GM23338 (cell line): ENCODE results near the gene NUP205. TPM values are rescaled to one million over a fixed set of nuclear protein-coding genes. Genes with fewer than 3 reads are reported as not detected.

Experiments used
- ATAC-seq: fragments of 200-7000 bp; cut with Tn5 transposase; 3 replicates; pipeline ENCODE4 v1.9.1; 2020
- DNase-seq: peaks from one replicate; pipeline ENCODE4 v3.0.0-alpha.2; 2015; ENCODE audit warnings: low spot score
- H2AFZ ChIP-seq: fragments of 200-600 bp; sonication (generic); 2 replicates; pipeline ENCODE4 v1.8.0; 2016; ENCODE audit warnings: antibody characterized with exemption, mild to moderate bottlenecking, moderate library complexity
- H3F3A ChIP-seq: fragments of 200-600 bp; sonication (generic); replicated peaks from 2 replicates; pipeline ENCODE4 v1.8.0; 2017; ENCODE audit warnings: antibody characterized with exemption, mixed run types, low read depth
- H3K27ac ChIP-seq: fragments of 200-600 bp; sonication (generic); 2 replicates; pipeline ENCODE4 v1.6.1; 2016; ENCODE audit warnings: low read depth
- H3K27me3 ChIP-seq: fragments of 200-600 bp; sonication (generic); 2 replicates; pipeline ENCODE4 v1.8.0; 2016; ENCODE audit warnings: mild to moderate bottlenecking, mixed run types, moderate library complexity; ENCODE audit not compliant: insufficient read depth
- H3K36me3 ChIP-seq: fragments of 200-600 bp; sonication (generic); 2 replicates; pipeline ENCODE4 v1.8.0; 2016; ENCODE audit warnings: mild to moderate bottlenecking; ENCODE audit not compliant: insufficient read depth
- H3K4me1 ChIP-seq: fragments of 200-600 bp; sonication (generic); 2 replicates; pipeline ENCODE4 v1.8.0; 2016; ENCODE audit warnings: mild to moderate bottlenecking, moderate library complexity; ENCODE audit not compliant: insufficient read depth
- H3K4me2 ChIP-seq: fragments of 200-600 bp; sonication (generic); 2 replicates; pipeline ENCODE4 v1.7.1; 2017; ENCODE audit warnings: mixed run types
- H3K4me3 ChIP-seq: fragments of 200-600 bp; sonication (generic); 2 replicates; pipeline ENCODE4 v1.6.1; 2016; ENCODE audit warnings: mixed run types
- H3K79me2 ChIP-seq: fragments of 200-600 bp; sonication (generic); replicated peaks from 2 replicates; pipeline ENCODE4 v1.8.0; 2017; ENCODE audit warnings: mild to moderate bottlenecking; ENCODE audit not compliant: insufficient read depth
- H3K9me2 ChIP-seq: fragments of 200-600 bp; sonication (generic); 2 replicates; pipeline ENCODE4 v1.8.0; 2017; ENCODE audit not compliant: insufficient read depth
- H4K20me1 ChIP-seq: fragments of 200-600 bp; sonication (generic); replicated peaks from 2 replicates; pipeline ENCODE4 v1.8.0; 2017; ENCODE audit warnings: mild to moderate bottlenecking; ENCODE audit not compliant: insufficient read depth
- H3K27ac Mint-ChIP-seq: 2 replicates; pipeline ENCODE4 v1.8.0; 2020; ENCODE audit warnings: inconsistent platforms, mild to moderate bottlenecking, moderate library complexity, mixed read lengths
- H3K27me3 Mint-ChIP-seq: 3 replicates; pipeline ENCODE4 v1.8.0; 2022; ENCODE audit warnings: low read depth, mild to moderate bottlenecking, moderate library complexity, mixed read lengths, inconsistent platforms; ENCODE audit not compliant: insufficient read depth, poor library complexity
- H3K36me3 Mint-ChIP-seq: 3 replicates; pipeline ENCODE4 v1.8.0; 2021; ENCODE audit warnings: low read depth, mild to moderate bottlenecking, inconsistent platforms, moderate library complexity, mixed read lengths
- H3K4me1 Mint-ChIP-seq: 3 replicates; pipeline ENCODE4 v1.8.0; 2020; ENCODE audit warnings: mild to moderate bottlenecking, inconsistent platforms, mixed read lengths
- H3K4me3 Mint-ChIP-seq: 3 replicates; pipeline ENCODE4 v1.8.0; 2021; ENCODE audit warnings: moderate library complexity, mild to moderate bottlenecking, inconsistent platforms, mixed read lengths
- H3K9me3 Mint-ChIP-seq: 3 replicates; pipeline ENCODE4 v1.8.0; 2020; ENCODE audit warnings: moderate library complexity, mild to moderate bottlenecking, inconsistent platforms, mixed read lengths
- CREB1 ChIP-seq: fragments of 250-450 bp; sonication (Bioruptor Pico); IDR thresholded peaks from 2 replicates; pipeline ENCODE4 v1.5.0; 2020; ENCODE audit warnings: low read depth, mild to moderate bottlenecking, moderate library complexity
- CTCF ChIP-seq, 2 experiments: fragments of 200-600 bp in 1 of 2; sonication (generic) in 1 of 2; conservative IDR thresholded peaks; 2 replicates each; pipeline versions ENCODE4 v1.5.1 to v1.6.1; 2016 to 2017; ENCODE audit warnings: antibody characterized with exemption in 2 of 2, low read depth in 2 of 2, mild to moderate bottlenecking in 2 of 2, moderate library complexity in 1 of 2
- ETS1 ChIP-seq: IDR thresholded peaks from 2 replicates; pipeline ENCODE4 v1.6.1; 2016; ENCODE audit warnings: antibody characterized with exemption
- EZH2 ChIP-seq: fragments of 200-600 bp; sonication (generic); IDR thresholded peaks from one replicate; pipeline ENCODE4 v1.8.0; 2017; ENCODE audit warnings: antibody characterized with exemption, mild to moderate bottlenecking, low read depth; ENCODE audit not compliant: unreplicated experiment
- EZH2phosphoT487 ChIP-seq: fragments of 200-600 bp; sonication (generic); IDR thresholded peaks from one replicate; pipeline ENCODE4 v1.8.1; 2018; ENCODE audit warnings: antibody characterized with exemption; ENCODE audit not compliant: unreplicated experiment
- JUNB ChIP-seq: IDR thresholded peaks from one replicate; pipeline ENCODE4 v1.6.1; 2016; ENCODE audit warnings: antibody characterized with exemption; ENCODE audit not compliant: unreplicated experiment
- NANOG ChIP-seq: IDR thresholded peaks from 2 replicates; pipeline ENCODE4 v1.6.1; 2016; ENCODE audit warnings: antibody characterized with exemption, borderline replicate concordance
- POLR2AphosphoS5 ChIP-seq: IDR thresholded peaks from 2 replicates; pipeline ENCODE4 v1.6.1; 2016; ENCODE audit warnings: antibody characterized with exemption, low read depth
- REST ChIP-seq: IDR thresholded peaks from one replicate; pipeline ENCODE4 v1.6.1; 2018; ENCODE audit warnings: antibody characterized with exemption; ENCODE audit not compliant: unreplicated experiment
- STAT1 ChIP-seq: IDR thresholded peaks from one replicate; pipeline ENCODE4 v1.6.1; 2016; ENCODE audit warnings: antibody characterized with exemption; ENCODE audit not compliant: unreplicated experiment
- ZNF114 ChIP-seq: fragments of 250-450 bp; sonication (Bioruptor Pico); IDR thresholded peaks from 2 replicates; pipeline ENCODE4 v1.5.0; 2020; ENCODE audit warnings: mild to moderate bottlenecking, moderate library complexity
- ZNF331 ChIP-seq: fragments of 250-450 bp; sonication (Bioruptor Pico); IDR thresholded peaks from 2 replicates; pipeline ENCODE4 v1.5.0; 2020; ENCODE audit warnings: low read depth, mild to moderate bottlenecking, moderate library complexity
- ZNF462 ChIP-seq: fragments of 250-450 bp; sonication (Bioruptor Pico); IDR thresholded peaks from 2 replicates; pipeline ENCODE4 v1.5.0; 2020; ENCODE audit warnings: mild to moderate bottlenecking, moderate library complexity
- polyA plus RNA-seq: library from polyadenylated mRNA; unstranded; fragments of >200 nt; fragmentation: Nextera tagmentation; extraction: Ambion mirVana; gene quantifications from 2 replicates; pipeline ENCODE4 v1.2.1, GENCODE V29; 2016
- total RNA-seq: library from RNA; depleted of rRNA; stranded (reverse); fragments of >200 nt; shearing (Covaris generic); gene quantifications from 2 replicates; pipeline ENCODE4 v1.2.3, GENCODE V29; 2014

NUP205 gene
- total and polyA plus RNA-seq, 2 experiments from 2014 or later = 150 to 212 TPM

GRCh38 chr7:135617781-135618180, 60.1 kb downstream of the NUP205 start:
- Mint-ChIP-seq H3K4me3 (no peak overlapping the region), H3K27me3 (no peaks in the 10 kb centered on the region), H3K36me3 (peaks cover 60% of the 10 kb centered on the region), H3K27ac (no peak overlapping the region), H3K4me1 (no peaks in the 10 kb centered on the region), H3K9me3 (no peaks in the 10 kb centered on the region)
- Histone ChIP-seq H3K79me2 (no peaks in the 10 kb centered on the region; the same call in 1 of the 2 replicates), H3K27ac (no peak overlapping the region), H3K27me3 (no peaks in the 10 kb centered on the region), H4K20me1 (no peaks in the 10 kb centered on the region; the same call in 1 of the 2 replicates), H3K36me3 (peaks cover 63% of the 10 kb centered on the region), H2AFZ (no peak overlapping the region), H3K4me2 (no peak overlapping the region), H3K4me1 (no peaks in the 10 kb centered on the region), H3F3A (peaks cover 3% of the 10 kb centered on the region), H3K9me2 (no peaks in the 10 kb centered on the region), H3K4me3 (no peak overlapping the region)
- TF ChIP-seq CREB1 (CRISPR knock-in tag) (no peak), ZNF331 (no peak), POLR2AphosphoS5 (no peak), EZH2phosphoT487 (no peak), STAT1 (no peak), ZNF462 (CRISPR knock-in tag) (no peak), CTCF (conservative IDR thresholded peaks at IDR 0.05; ENCODE audit: low read depth in 2 of 2) (no peak), ZNF114 (CRISPR knock-in tag) (no peak), REST (no peak), EZH2 (no peak), JUNB (no peak), NANOG (no peak), ETS1 (no peak)
- no peak for DNase-seq
- ATAC-seq = no peak
